ENCODE data around the gene TMEM39B.
A peak's percentile ranks its signal among the peaks of the same experiment; 100 is the strongest.
"Not testable (repeated sequence)": the region's sequence is repeated elsewhere in the genome, so short reads cannot be mapped to it uniquely, and the experiment has no call there.

Gene TMEM39B

GRCh38 chr1:32072622-32073298, at the start of gene TMEM39B:
TSS of gene TMEM39B (plus strand) at chr1:32072939. CDS start at chr1:32073048, 109 bp downstream.
- DNase-seq: peak; percentile 95

- no peak for DNase-seq
Observed at GRCh38 chr1:32023351-32023750, 49.4 kb upstream of the TMEM39B start.

- no peak for DNase-seq
Observed at GRCh38 chr1:32025515-32025914, 47.2 kb upstream of the TMEM39B start.

- no peak for DNase-seq
Observed at GRCh38 chr1:32028746-32029145, 44.0 kb upstream of the TMEM39B start.

- no peak for DNase-seq
Observed at GRCh38 chr1:32031578-32032274, 41.0 kb upstream of the TMEM39B start.

GRCh38 chr1:32032275-32032615, 40.5 kb upstream of the TMEM39B start:
- no peak for DNase-seq

- DNase-seq: no peak
Observed at GRCh38 chr1:32035119-32035518, 37.6 kb upstream of the TMEM39B start.

- no peak for DNase-seq
Observed at GRCh38 chr1:32040711-32041110, 32.0 kb upstream of the TMEM39B start.

GRCh38 chr1:32042330-32042729, 30.4 kb upstream of the TMEM39B start:
- no peak for DNase-seq

GRCh38 chr1:32044234-32044633, 28.5 kb upstream of the TMEM39B start:
- no peak for DNase-seq

- no peak for DNase-seq
Observed at GRCh38 chr1:32045772-32046171, 27.0 kb upstream of the TMEM39B start.

- DNase-seq: no peak
Observed at GRCh38 chr1:32047701-32048100, 25.0 kb upstream of the TMEM39B start.

GRCh38 chr1:32048440-32048839, 24.3 kb upstream of the TMEM39B start:
- DNase-seq: no peak

GRCh38 chr1:32051706-32052105, 21.0 kb upstream of the TMEM39B start:
- DNase-seq: no peak

GRCh38 chr1:32052887-32053286, 19.9 kb upstream of the TMEM39B start:
- DNase-seq: no peak

GRCh38 chr1:32055416-32055815, 17.3 kb upstream of the TMEM39B start:
- no peak for DNase-seq

- no peak for DNase-seq
Observed at GRCh38 chr1:32056598-32056997, 16.1 kb upstream of the TMEM39B start.

- no peak for DNase-seq
Observed at GRCh38 chr1:32060914-32061313, 11.8 kb upstream of the TMEM39B start.

GRCh38 chr1:32062867-32063230, 9.9 kb upstream of the TMEM39B start:
- DNase-seq: no peak

GRCh38 chr1:32063261-32063681, 9.5 kb upstream of the TMEM39B start:
- no peak for DNase-seq

- DNase-seq: not testable (repeated sequence)
Observed at GRCh38 chr1:32065613-32066488, 6.9 kb upstream of the TMEM39B start.

- peak; percentile 52 for DNase-seq
Observed at GRCh38 chr1:32066489-32066873, 6.3 kb upstream of the TMEM39B start.

GRCh38 chr1:32068957-32069588, 3.7 kb upstream of the TMEM39B start:
- no peak for DNase-seq
